Heart left ventricle (tissue), 16 donors: ENCODE results near the gene MCM10. TPM values are rescaled to one million over a fixed set of nuclear protein-coding genes. Genes with fewer than 3 reads are reported as not detected.

Source experiments
- ATAC-seq, 4 donors: fragments of 200-7000 bp; cut with Tn5 transposase; one replicate each; pipeline ENCODE4 v1.9.1; 2020 to 2022; ENCODE audit warnings: moderate library complexity in 4 of 4, mild to moderate bottlenecking in 3 of 4, moderate number of reproducible peaks in 1 of 4
- DNase-seq, 5 donors: peaks; one replicate each; pipeline ENCODE4 v3.0.0-alpha.2; 2020
- H3K27ac ChIP-seq, 12 donors: fragments of 200-600 bp; sonication (generic) in 4 of 12; one replicate each; pipeline versions ENCODE4 v1.5.0 to v1.8.0; 2016 to 2022; ENCODE audit warnings: mild to moderate bottlenecking in 2 of 12
- H3K27me3 ChIP-seq, 9 donors: fragments of 200-600 bp; sonication (generic) in 2 of 9; one replicate each; pipeline versions ENCODE4 v1.5.1 to v1.8.0; 2016 to 2022; ENCODE audit warnings: mild to moderate bottlenecking in 3 of 9
- H3K36me3 ChIP-seq, 9 donors: fragments of 200-600 bp; sonication (generic) in 2 of 9; one replicate each; pipeline versions ENCODE4 v1.5.0 to v1.8.0; 2018 to 2022; ENCODE audit warnings: mild to moderate bottlenecking in 2 of 9
- H3K4me1 ChIP-seq, 12 donors: fragments of 200-600 bp; sonication (generic) in 4 of 12; one replicate each; pipeline versions ENCODE4 v1.5.0 to v1.8.0; 2016 to 2022; ENCODE audit warnings: mild to moderate bottlenecking in 3 of 12
- H3K4me3 ChIP-seq, 12 donors: fragments of 200-600 bp; sonication (generic) in 4 of 12; one replicate each; pipeline versions ENCODE4 v1.5.0 to v1.8.0; 2017 to 2022; ENCODE audit warnings: mild to moderate bottlenecking in 9 of 12, moderate library complexity in 4 of 12
- H3K9me3 ChIP-seq, 12 donors: fragments of 200-600 bp; sonication (generic) in 4 of 12; one replicate each; pipeline versions ENCODE4 v1.5.0 to v1.8.0; 2016 to 2022; ENCODE audit warnings: mild to moderate bottlenecking in 1 of 12
- CTCF ChIP-seq, 12 donors: fragments of 200-600 bp; sonication (generic) in 4 of 12; IDR thresholded peaks; one replicate each; pipeline versions ENCODE4 v1.5.0 to v1.8.0; 2018 to 2022; ENCODE audit warnings: antibody characterized with exemption in 12 of 12, mild to moderate bottlenecking in 5 of 12
- POLR2A ChIP-seq, 2 donors: fragments of 450-650 bp; IDR thresholded peaks; one replicate each; pipeline ENCODE4 v1.6.1; 2017; ENCODE audit warnings: antibody characterized with exemption in 2 of 2, mild to moderate bottlenecking in 2 of 2, moderate library complexity in 2 of 2
- WGBS, 4 donors: extraction: QIAGEN DNeasy Blood & Tissue Kit in 2 of 4; methylation state at CpG; one replicate each; pipeline versions ENCODE4 v1.1.5 to v1.1.7; 2013 to 2018; 5-methylcytosine and 5-hydroxymethylcytosine counted together
- intact Hi-C, 10 donors: fragments of 100-400 bp; cut with DNase I; formaldehyde crosslinking; loops; one replicate each; pipeline versions ENCODE4 v1.11.1 to v1.14.2; 2022
- polyA plus RNA-seq, 2 donors: library from polyadenylated mRNA; stranded (reverse); fragments of 200-250 nt; gene quantifications; one replicate each; pipeline ENCODE4 v1.2.3, GENCODE V29; 2013
- total RNA-seq, 9 donors: library from RNA; depleted of rRNA in 2 of 9; stranded (reverse); fragments of >200 nt in 2 of 9; fragmentation: NEBNext Ultra II Directional in 3 of 9; extraction: Animal tissue kit (Norgen Biotek cat#: 25700) in 3 of 9; gene quantifications; one replicate each; pipeline versions ENCODE4 v1.1.0 to v1.2.4, GENCODE V29; 2016 to 2023
- donor health status: ischemic (EF 13 %, LVEDD 7.1; RV severe dilation, severe dysfunction).
- donor health status: healthy with polysubstance abuse.
- donor health status: DM: no; HTN: yes; CAD: no.
- donor health status: DM: no; HTN: no; CAD: no.
- donor health status: ischemic (EF 25% LVEDD 6.9; RV normal size, moderate dysfunction).
- donor health status: ischemic (EF 25% LVEDD 5.7; RV mildly dilated, moderate dysfunction).
- donor health status: healthy.
- donor health status: DM: yes; HTN: yes; CAD: no.
- donor health status: ischemic (EF 35%, LVEDD 5.7; RV mildly dilated, moderate dysfunction).
- donor health status: nonischemic (EF 11% LVEDD 7.7; RV severe dilation, severe dysfunction).
- donor health status: DM: yes; HTN: yes; CAD: no.
- donor health status: PGD.
- donor health status: ischemic (EF 29% LVEDD 5.4; RV normal size, mild dysfunction).
- donor health status: nonischemic (EF 23%, LVEDD 6.1; RV moderate dilation, normal function).

MCM10 gene
- total and polyA plus RNA-seq, 11 donors: 0.11 to 4.2 (median 0.24) TPM; not detected in 3

DNA sequence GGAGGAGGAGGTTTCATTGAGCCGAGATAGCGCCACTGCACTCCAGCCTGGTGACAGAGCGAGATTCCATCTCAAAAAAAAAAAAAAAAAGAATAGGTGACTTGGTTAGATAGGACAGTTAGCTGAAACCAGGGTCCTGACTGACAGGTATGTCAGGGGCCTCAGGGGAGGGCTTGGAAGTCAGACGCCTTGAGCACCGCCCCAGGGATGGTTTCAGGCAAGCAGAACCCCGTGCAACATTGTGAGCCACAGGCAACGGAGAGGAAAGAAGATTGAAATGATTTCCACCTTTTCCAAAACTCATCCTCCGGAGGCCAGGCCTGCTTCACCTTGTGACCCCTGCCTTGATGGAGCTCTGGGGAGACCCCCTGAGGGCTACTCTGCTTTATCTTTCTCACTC lies 64.2 kb downstream of the MCM10 start:
- 84 to 92% (median 88%) methylated on average over 8 of the region's 8 CpGs for WGBS, 4 donors
- H3K4me3 ChIP-seq: no peak overlapping the region
- no peak overlapping the region for H3K27ac ChIP-seq
- DNase-seq: no peak
- intact Hi-C loops: no loop called here
- ATAC-seq: no peak
- H3K27me3 ChIP-seq: no peaks in the 10 kb centered on the region
- no peaks in the 10 kb centered on the region for H3K9me3 ChIP-seq
- TF ChIP-seq POLR2A (IDR thresholded peaks at IDR 0.05) (no peak), CTCF (IDR thresholded peaks at IDR 0.05) (no peak)
- no peaks in the 10 kb centered on the region for H3K4me1 ChIP-seq
- no peaks in the 10 kb centered on the region for H3K36me3 ChIP-seq

DNA sequence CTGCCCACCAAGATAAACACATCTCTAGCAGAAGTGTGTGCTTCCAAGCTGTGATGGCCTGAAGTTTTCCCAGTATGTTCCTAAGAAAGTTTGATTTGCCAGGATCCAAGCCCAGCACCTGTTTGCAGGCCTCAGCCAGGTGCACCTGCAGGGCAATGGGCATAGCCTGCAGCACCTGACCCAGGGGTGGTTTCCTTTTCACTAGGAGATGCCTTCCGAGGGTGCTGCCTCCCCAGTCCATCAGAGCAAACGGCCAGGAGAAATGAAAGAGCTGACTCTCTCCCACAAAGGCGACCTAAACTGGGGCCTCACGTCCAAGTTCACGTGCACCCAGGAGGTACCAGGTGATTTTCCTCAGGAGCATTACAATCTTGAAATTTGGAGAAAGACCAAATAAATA lies 65.7 kb downstream of the MCM10 start:
- H3K9me3 ChIP-seq: no peaks in the 10 kb centered on the region
- 88 to 93% (median 88%) methylated on average over 5 of the region's 5 CpGs for WGBS, 4 donors
- no peaks in the 10 kb centered on the region for H3K36me3 ChIP-seq
- intact Hi-C loops: no loop called here
- H3K4me3 ChIP-seq: no peak overlapping the region
- DNase-seq (no peak), ATAC-seq (no peak)
- H3K27me3 ChIP-seq: peaks cover 0 to 4% (median 0%) of the 10 kb centered on the region in 9 donors
- no peak overlapping the region for H3K27ac ChIP-seq
- H3K4me1 ChIP-seq: no peaks in the 10 kb centered on the region
- no peak for TF ChIP-seq CTCF (IDR thresholded peaks at IDR 0.05)
- TF ChIP-seq POLR2A (IDR thresholded peaks at IDR 0.05): no peak

- 54 to 62% (median 58%) methylated on average over 9 of the region's 9 CpGs for WGBS, 4 donors
- DNase-seq (no peak), ATAC-seq (no peak)
- Histone ChIP-seq H3K4me1 (no peaks in the 10 kb centered on the region), H3K4me3 (no peak overlapping the region), H3K27me3 (peaks cover 0 to 14% (median 5%) of the 10 kb centered on the region in 9 donors), H3K27ac (no peak overlapping the region), H3K36me3 (no peaks in the 10 kb centered on the region), H3K9me3 (no peaks in the 10 kb centered on the region)
- TF ChIP-seq POLR2A (IDR thresholded peaks at IDR 0.05): no peak
- no peak for TF ChIP-seq CTCF (IDR thresholded peaks at IDR 0.05)
- intact Hi-C loops: no loop called here
Measured at GRCh38 chr10:13231190-13231589, 69.8 kb downstream of the MCM10 start.

DNA sequence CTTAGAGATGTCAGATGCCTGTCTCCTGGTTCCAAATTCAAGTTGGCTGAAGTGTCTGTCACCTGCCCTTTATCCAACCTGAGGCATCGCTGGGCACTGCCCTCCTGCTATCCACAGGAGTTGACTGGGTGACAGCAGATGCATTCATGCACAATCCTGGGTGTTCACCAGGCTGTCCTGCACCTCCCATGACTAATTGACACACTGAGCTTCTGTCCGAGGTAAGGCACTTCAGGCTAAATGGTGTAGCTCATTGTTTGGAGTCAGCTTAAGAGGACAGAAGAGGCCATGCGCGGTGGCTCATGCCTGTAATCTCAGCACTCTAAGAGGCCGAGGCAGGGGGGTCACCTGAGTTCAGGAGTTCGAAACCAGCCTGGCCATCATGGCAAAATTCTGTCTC lies 70.5 kb downstream of the MCM10 start:
- Histone ChIP-seq H3K4me1 (no peaks in the 10 kb centered on the region), H3K4me3 (no peak overlapping the region), H3K9me3 (no peaks in the 10 kb centered on the region), H3K36me3 (no peaks in the 10 kb centered on the region), H3K27ac (no peak overlapping the region), H3K27me3 (peaks cover 0 to 14% (median 5%) of the 10 kb centered on the region in 9 donors)
- WGBS, 4 donors: 78 to 85% (median 80%) methylated on average over 6 of the region's 6 CpGs
- no peak for TF ChIP-seq POLR2A (IDR thresholded peaks at IDR 0.05)
- no peak for TF ChIP-seq CTCF (IDR thresholded peaks at IDR 0.05)
- intact Hi-C loops: no loop called here
- ATAC-seq: no peak
- no peak for DNase-seq
